Mesendoderm (in vitro differentiated cells): ENCODE measurements around the gene SCP2D1.

Experiments used
- DNase-seq: peaks from one replicate; pipeline ENCODE4 v3.0.0; 2013
- H2AK5ac ChIP-seq: 2 replicates; pipeline ENCODE4 v1.6.1; 2013; ENCODE audit warnings: low read length, inconsistent platforms
- H2BK120ac ChIP-seq: 2 replicates; pipeline ENCODE4 v1.6.1; 2013; ENCODE audit warnings: low read depth, mild to moderate bottlenecking, low read length, moderate library complexity, mixed read lengths
- H2BK15ac ChIP-seq: replicated peaks from 2 replicates; pipeline ENCODE4 v1.6.1; 2013; ENCODE audit warnings: low read depth, mild to moderate bottlenecking, moderate library complexity
- H2BK5ac ChIP-seq: 2 replicates; pipeline ENCODE4 v1.6.1; 2013; ENCODE audit warnings: low read length, inconsistent platforms
- H3K18ac ChIP-seq: 2 replicates; pipeline ENCODE4 v1.6.1; 2013; ENCODE audit warnings: mild to moderate bottlenecking, low read length, mixed read lengths
- H3K23ac ChIP-seq: one replicate; pipeline ENCODE4 v1.6.1; 2013; ENCODE audit warnings: low read length
- H3K27ac ChIP-seq: 2 replicates; pipeline ENCODE4 v1.5.1; 2013; ENCODE audit warnings: low read depth, mild to moderate bottlenecking, inconsistent platforms, low read length, moderate library complexity
- H3K27me3 ChIP-seq: 2 replicates; pipeline ENCODE4 v1.6.1; 2013; ENCODE audit warnings: low read length, control low read depth, mild to moderate bottlenecking, inconsistent platforms; ENCODE audit not compliant: insufficient read depth, poor library complexity
- H3K36me3 ChIP-seq: 2 replicates; pipeline ENCODE4 v1.6.1; 2013; ENCODE audit warnings: low read length, inconsistent platforms; ENCODE audit not compliant: control insufficient read depth, insufficient read depth
- H3K4ac ChIP-seq: one replicate; pipeline ENCODE4 v1.6.1; 2013; ENCODE audit warnings: low read depth, mild to moderate bottlenecking, low read length, moderate library complexity
- H3K4me1 ChIP-seq: 2 replicates; pipeline ENCODE4 v1.6.1; 2013; ENCODE audit warnings: low read depth, low read length, inconsistent platforms; ENCODE audit not compliant: control insufficient read depth
- H3K4me2 ChIP-seq: 2 replicates; pipeline ENCODE4 v1.6.1; 2013; ENCODE audit warnings: low read length
- H3K4me3 ChIP-seq: 2 replicates; pipeline ENCODE4 v1.5.1; 2013; ENCODE audit warnings: mild to moderate bottlenecking, low read length
- H3K56ac ChIP-seq: one replicate; pipeline ENCODE4 v1.6.1; 2013; ENCODE audit warnings: low read length
- H3K79me1 ChIP-seq: 2 replicates; pipeline ENCODE4 v1.6.1; 2013; ENCODE audit warnings: low read length, inconsistent platforms
- H3K79me2 ChIP-seq: 2 replicates; pipeline ENCODE4 v1.6.1; 2013; ENCODE audit warnings: mild to moderate bottlenecking, low read length; ENCODE audit not compliant: control insufficient read depth, insufficient read depth
- H3K9ac ChIP-seq: 2 replicates; pipeline ENCODE4 v1.6.1; 2013; ENCODE audit warnings: low read length, inconsistent platforms
- H4K5ac ChIP-seq: one replicate; pipeline ENCODE4 v1.6.1; 2013; ENCODE audit warnings: low read length
- H4K8ac ChIP-seq: one replicate; pipeline ENCODE4 v1.6.1; 2013; ENCODE audit warnings: low read depth, mild to moderate bottlenecking, control low read depth, low read length, moderate library complexity
- WGBS: extraction: QIAGEN DNeasy Blood & Tissue Kit; methylation state at CpG from one replicate; pipeline ENCODE4 v1.1.7; 2013; ENCODE audit warnings: low lambda C conversion rate, missing lambda C conversion rate; ENCODE audit not compliant: insufficient coverage; ENCODE audit errors: extremely low coverage; 5-methylcytosine and 5-hydroxymethylcytosine counted together

The SCP2D1 gene

GRCh38 chr20:18802012-18802634, 11.5 kb upstream of the SCP2D1 start:
- H3K4me2 ChIP-seq, result no peak overlapping the region
- no peak overlapping the region for H2BK15ac ChIP-seq
- WGBS, result no CpG with 5 or more reads among the region's 7 CpGs

GRCh38 chr20:18805881-18806280, 7.7 kb upstream of the SCP2D1 start:
- Histone ChIP-seq H2BK5ac (no peak overlapping the region), H4K5ac (no peak overlapping the region), H3K79me2 (no peaks in the 10 kb centered on the region), H3K4me1 (no peaks in the 10 kb centered on the region), H2BK15ac (no peak overlapping the region), H3K36me3 (no peaks in the 10 kb centered on the region), H3K4me2 (no peak overlapping the region), H4K8ac (no peak overlapping the region), H2BK120ac (no peak overlapping the region), H3K27me3 (no peaks in the 10 kb centered on the region), H3K9ac (no peak overlapping the region), H3K79me1 (no peaks in the 10 kb centered on the region), H3K4me3 (no peak overlapping the region), H3K23ac (no peak overlapping the region), H3K4ac (no peak overlapping the region), H3K56ac (no peak overlapping the region), H3K27ac (no peak overlapping the region), H2AK5ac (no peak overlapping the region), H3K18ac (no peak overlapping the region)
- no CpG with 5 or more reads among the region's 4 CpGs for WGBS
- peak; percentile 17 for DNase-seq

More at GRCh38 chr20:18802012-18802634, 11.5 kb upstream of the SCP2D1 start:
- Histone ChIP-seq H2BK5ac (no peak overlapping the region), H3K4me3 (no peak overlapping the region), H4K5ac (no peak overlapping the region), H3K79me1 (no peaks in the 10 kb centered on the region), H3K36me3 (no peaks in the 10 kb centered on the region), H4K8ac (no peak overlapping the region), H3K18ac (no peak overlapping the region), H3K27me3 (no peaks in the 10 kb centered on the region), H3K27ac (no peak overlapping the region), H3K79me2 (no peaks in the 10 kb centered on the region), H2AK5ac (no peak overlapping the region), H3K4me1 (no peaks in the 10 kb centered on the region), H3K23ac (no peak overlapping the region), H3K9ac (no peak overlapping the region), H3K4ac (no peak overlapping the region), H2BK120ac (no peak overlapping the region), H3K56ac (no peak overlapping the region)
- no peak for DNase-seq

- no peaks in the 10 kb centered on the region for H3K79me1 ChIP-seq
- no peak overlapping the region for H3K56ac ChIP-seq
- H3K9ac ChIP-seq, result no peak overlapping the region
- H2BK5ac ChIP-seq, result no peak overlapping the region
- DNase-seq, result no peak
- H2BK15ac ChIP-seq, result no peak overlapping the region
- no peaks in the 10 kb centered on the region for H3K4me1 ChIP-seq
- H3K27me3 ChIP-seq, result no peaks in the 10 kb centered on the region
- H3K4ac ChIP-seq, result no peak overlapping the region
- no CpG with 5 or more reads among the region's 3 CpGs for WGBS
- no peak overlapping the region for H2AK5ac ChIP-seq
- H3K79me2 ChIP-seq, result no peaks in the 10 kb centered on the region
- H4K8ac ChIP-seq, result no peak overlapping the region
- H3K36me3 ChIP-seq, result no peaks in the 10 kb centered on the region
- no peak overlapping the region for H3K27ac ChIP-seq
- H2BK120ac ChIP-seq, result no peak overlapping the region
- H3K18ac ChIP-seq, result no peak overlapping the region
- no peak overlapping the region for H4K5ac ChIP-seq
- no peak overlapping the region for H3K4me3 ChIP-seq
- no peak overlapping the region for H3K23ac ChIP-seq
- H3K4me2 ChIP-seq, result no peak overlapping the region
Observed at GRCh38 chr20:18808712-18809111, 4.9 kb upstream of the SCP2D1 start.

- Histone ChIP-seq H3K27ac (no peak overlapping the region), H3K56ac (no peak overlapping the region), H3K27me3 (no peaks in the 10 kb centered on the region), H3K4me2 (no peak overlapping the region), H3K4me1 (no peaks in the 10 kb centered on the region), H4K8ac (no peak overlapping the region), H3K36me3 (no peaks in the 10 kb centered on the region), H3K79me1 (no peaks in the 10 kb centered on the region), H2BK5ac (no peak overlapping the region), H3K18ac (no peak overlapping the region), H3K23ac (no peak overlapping the region), H2BK120ac (no peak overlapping the region), H2BK15ac (no peak overlapping the region), H3K79me2 (no peaks in the 10 kb centered on the region), H2AK5ac (no peak overlapping the region), H3K4ac (no peak overlapping the region), H3K4me3 (no peak overlapping the region), H4K5ac (no peak overlapping the region), H3K9ac (no peak overlapping the region)
- no peak for DNase-seq
- no CpG with 5 or more reads among the region's 6 CpGs for WGBS
Observed at GRCh38 chr20:18811186-18811585, 2.4 kb upstream of the SCP2D1 start.

GRCh38 chr20:18811904-18812303, 1.7 kb upstream of the SCP2D1 start:
- Histone ChIP-seq H3K36me3 (no peaks in the 10 kb centered on the region), H2AK5ac (no peak overlapping the region), H3K4me1 (no peaks in the 10 kb centered on the region), H3K4ac (no peak overlapping the region), H3K27ac (no peak overlapping the region), H4K5ac (no peak overlapping the region), H3K27me3 (no peaks in the 10 kb centered on the region), H2BK120ac (no peak overlapping the region), H3K4me2 (no peak overlapping the region), H3K4me3 (no peak overlapping the region), H3K9ac (no peak overlapping the region), H3K56ac (no peak overlapping the region), H4K8ac (no peak overlapping the region), H3K79me2 (no peaks in the 10 kb centered on the region), H3K18ac (no peak overlapping the region), H3K79me1 (no peaks in the 10 kb centered on the region), H3K23ac (no peak overlapping the region), H2BK15ac (no peak overlapping the region), H2BK5ac (no peak overlapping the region)
- WGBS, result no CpG with 5 or more reads among the region's 3 CpGs
- DNase-seq, result no peak
